ENCODE results near the gene RNF115. TPM values are rescaled to one million over a fixed set of nuclear protein-coding genes. Genes with fewer than 3 reads are reported as not detected.
"Not testable (repeated sequence)": the region's sequence is repeated elsewhere in the genome, so short reads cannot be mapped to it uniquely, and the experiment has no call there.

The RNF115 gene
- total RNA-seq, 1 donor from 2014 or later, result 29.9 TPM

GRCh38 chr1:145827966-145828365 lies 4.1 kb upstream of the RNF115 start:
- DNase-seq (ENCODE audit: low spot score), result no peak

DNA sequence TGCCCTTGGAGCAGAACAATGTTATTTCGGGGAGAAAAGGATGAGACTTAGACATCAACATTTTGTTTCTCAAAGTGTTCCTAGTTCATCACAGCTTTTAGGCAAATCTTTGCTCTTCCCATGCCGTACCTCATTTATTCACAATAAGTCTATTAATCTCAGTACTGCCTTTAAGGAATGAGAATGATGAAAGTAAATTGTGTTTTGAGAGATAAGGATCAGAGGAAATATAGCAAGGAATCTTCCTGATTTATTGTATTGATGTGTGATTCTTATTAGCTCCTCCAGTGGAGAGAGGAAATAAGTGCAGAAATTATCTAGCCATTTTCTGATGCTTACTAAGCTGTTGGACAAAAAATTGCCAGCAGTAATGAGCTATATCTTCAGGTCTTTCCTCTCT lies 2.1 kb upstream of the RNF115 start:
- DNase-seq (ENCODE audit: low spot score), result no peak

GRCh38 chr1:145824499-145824842 lies 576 bp upstream of the RNF115 start:
- DNase-seq (ENCODE audit: low spot score), result no peak

DNA sequence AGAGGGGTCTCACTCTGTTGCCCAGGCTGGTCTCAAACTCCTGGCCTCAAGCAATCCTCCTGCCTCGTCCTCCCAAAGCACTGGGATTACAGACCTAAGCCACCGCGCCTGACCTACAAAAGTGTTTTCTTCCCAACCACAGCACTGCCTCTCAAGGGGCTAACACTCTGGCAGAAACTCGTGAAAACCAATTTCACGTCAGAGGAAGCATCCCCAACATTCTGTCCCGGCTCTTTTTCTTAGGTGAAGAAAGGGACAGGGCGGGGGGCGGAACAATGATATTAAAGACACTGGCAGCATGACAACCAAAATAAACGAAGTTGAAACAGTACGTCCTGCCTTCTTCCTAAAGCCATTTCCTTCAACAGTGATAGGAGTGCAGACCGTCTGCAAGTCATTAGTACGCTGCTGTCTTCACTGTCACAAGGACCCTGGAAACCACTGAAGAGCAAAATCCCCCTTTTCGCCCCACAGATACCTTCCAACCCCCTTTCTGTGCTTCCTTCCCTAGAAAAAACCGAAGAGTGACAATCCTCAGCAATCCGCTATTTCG lies 1.0 kb downstream of the RNF115 start:
- not testable (repeated sequence) for DNase-seq (ENCODE audit: low spot score)

GRCh38 chr1:145818095-145818494 lies 5.8 kb downstream of the RNF115 start:
- not testable (repeated sequence) for DNase-seq (ENCODE audit: low spot score)

DNA sequence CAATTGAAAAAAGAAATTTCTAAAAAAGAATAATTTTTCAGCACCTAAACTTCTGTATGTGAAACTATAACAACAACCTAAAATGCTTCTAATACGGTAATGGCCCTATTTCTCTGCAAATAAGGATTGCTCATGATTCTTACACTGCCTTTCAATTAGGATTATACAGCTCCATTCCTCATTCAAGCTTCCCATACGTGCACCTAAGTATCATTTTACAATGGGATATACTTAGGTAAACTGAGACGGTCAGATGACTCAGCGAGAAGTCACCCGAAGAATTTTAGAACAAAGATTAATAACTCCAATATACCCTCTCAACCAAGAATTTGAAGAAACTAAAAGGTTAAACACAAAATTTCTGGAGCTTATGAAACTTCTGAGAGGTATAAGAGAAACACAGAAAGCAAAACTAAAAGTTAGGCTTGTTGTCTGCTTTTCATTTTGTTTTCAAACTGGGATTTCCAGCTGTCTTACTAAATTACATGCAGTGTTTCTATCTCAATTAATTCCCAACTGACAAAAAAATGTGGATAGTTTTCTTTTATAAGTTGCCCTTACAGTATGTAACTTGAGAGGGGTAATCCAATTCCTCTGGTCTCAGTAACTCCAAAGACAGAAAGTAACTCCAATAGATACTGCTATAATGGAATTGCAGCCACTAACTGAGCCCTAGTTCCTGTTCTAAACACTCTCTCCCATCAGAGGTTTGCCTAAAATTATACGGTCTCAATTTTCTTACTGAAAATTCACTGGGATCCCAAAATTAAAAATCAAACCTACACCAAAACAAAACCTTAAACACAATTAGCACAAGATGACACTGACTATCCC lies 10.7 kb downstream of the RNF115 start:
- DNase-seq (ENCODE audit: low spot score), result not testable (repeated sequence)

- DNase-seq (ENCODE audit: low spot score), result no peak
Measured at GRCh38 chr1:145806844-145807243, 17.1 kb downstream of the RNF115 start.

GRCh38 chr1:145806408-145806807 lies 17.5 kb downstream of the RNF115 start:
- no peak for DNase-seq (ENCODE audit: low spot score)

DNA sequence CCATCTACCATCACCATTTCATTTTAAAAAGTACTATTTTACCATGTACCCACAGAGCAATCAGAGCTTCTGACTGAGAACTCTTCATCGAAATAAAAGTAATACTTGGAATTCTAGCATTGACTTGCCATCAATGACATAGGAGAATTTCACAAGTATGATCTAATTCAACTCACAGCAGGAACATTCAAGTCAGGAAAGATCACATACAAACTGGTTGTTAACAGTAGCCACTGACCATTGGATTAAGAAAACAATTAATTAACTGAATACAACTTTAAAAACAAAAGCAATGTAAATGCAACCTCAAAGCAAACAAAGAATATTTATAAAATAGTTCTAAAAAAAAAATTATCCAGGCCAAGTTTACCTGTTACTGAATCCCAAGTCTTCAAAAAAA lies 18.8 kb downstream of the RNF115 start:
- DNase-seq (ENCODE audit: low spot score), result no peak

- DNase-seq (ENCODE audit: low spot score), result no peak
Measured at GRCh38 chr1:145804235-145805045, 19.5 kb downstream of the RNF115 start.

DNA sequence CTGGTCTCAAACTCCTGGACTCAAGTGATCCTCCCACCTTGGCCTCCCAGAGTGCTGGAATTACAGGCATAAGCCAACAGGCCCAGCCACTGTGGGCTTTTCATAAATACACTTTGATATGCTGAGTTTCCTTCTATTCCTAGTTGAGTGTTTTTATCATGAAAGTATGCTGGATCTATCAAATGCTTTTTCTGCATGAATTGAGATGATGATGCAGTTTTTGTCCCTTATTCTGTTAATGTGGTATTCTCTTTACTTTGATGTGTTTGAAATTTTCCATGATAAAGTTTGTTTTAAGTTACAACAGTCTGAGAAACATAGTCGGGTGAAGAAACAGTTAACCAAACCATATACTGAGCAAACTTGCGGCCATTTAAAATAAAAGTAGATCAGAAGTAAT lies 24.1 kb downstream of the RNF115 start:
- no peak for DNase-seq (ENCODE audit: low spot score)

DNA sequence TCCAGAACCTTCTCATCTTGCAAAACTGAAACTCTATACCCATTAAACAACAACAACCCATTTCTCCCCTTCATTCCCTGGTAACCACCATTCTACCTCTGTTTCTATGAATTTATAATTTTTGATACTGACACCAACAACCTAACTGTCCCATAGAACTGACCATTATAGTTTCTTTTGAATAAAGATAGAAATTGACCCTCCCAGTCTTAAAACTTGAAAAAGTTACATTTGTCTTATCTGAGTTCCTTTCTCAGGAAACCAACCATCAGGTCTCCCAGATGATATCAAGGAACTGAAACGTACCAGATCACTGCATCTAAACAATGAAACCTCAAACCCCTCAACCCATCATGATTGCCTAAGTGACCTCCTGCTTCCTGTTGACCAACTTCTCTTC lies 27.1 kb downstream of the RNF115 start:
- DNase-seq (ENCODE audit: low spot score), result no peak

GRCh38 chr1:145795257-145795881 lies 28.5 kb downstream of the RNF115 start:
- DNase-seq (ENCODE audit: low spot score), result no peak

DNA sequence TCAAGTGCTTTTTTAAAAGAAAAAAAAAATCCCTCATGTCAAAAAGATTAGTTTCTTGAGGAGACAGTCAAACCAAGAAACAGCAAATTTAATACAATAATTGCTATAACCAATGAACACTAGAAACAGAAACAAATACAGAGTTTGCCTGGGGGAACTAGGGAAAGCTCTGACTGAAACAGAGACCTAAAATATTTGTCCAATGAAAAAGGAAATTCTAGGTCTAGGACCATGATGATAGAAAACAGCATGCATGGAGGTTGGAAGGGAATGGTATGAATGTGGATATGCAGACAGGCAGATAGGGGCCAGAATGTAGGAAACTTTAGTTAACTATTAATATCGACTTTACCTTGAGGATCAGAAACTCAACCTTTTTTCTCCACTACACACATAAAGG lies 31.4 kb downstream of the RNF115 start:
- no peak for DNase-seq (ENCODE audit: low spot score)

- not testable (repeated sequence) for DNase-seq (ENCODE audit: low spot score)
Measured at GRCh38 chr1:145791860-145792259, 32.0 kb downstream of the RNF115 start.

- DNase-seq (ENCODE audit: low spot score), result no peak
Measured at GRCh38 chr1:145788580-145788979, 35.3 kb downstream of the RNF115 start.

GRCh38 chr1:145786271-145786670 lies 37.6 kb downstream of the RNF115 start:
- DNase-seq (ENCODE audit: low spot score), result no peak

GRCh38 chr1:145785547-145785946 lies 38.3 kb downstream of the RNF115 start:
- DNase-seq (ENCODE audit: low spot score), result no peak

- no peak for DNase-seq (ENCODE audit: low spot score)
Measured at GRCh38 chr1:145784409-145784808, 39.5 kb downstream of the RNF115 start.

- DNase-seq (ENCODE audit: low spot score), result peak; percentile 15
Measured at GRCh38 chr1:145782272-145783099, 41.4 kb downstream of the RNF115 start.

DNA sequence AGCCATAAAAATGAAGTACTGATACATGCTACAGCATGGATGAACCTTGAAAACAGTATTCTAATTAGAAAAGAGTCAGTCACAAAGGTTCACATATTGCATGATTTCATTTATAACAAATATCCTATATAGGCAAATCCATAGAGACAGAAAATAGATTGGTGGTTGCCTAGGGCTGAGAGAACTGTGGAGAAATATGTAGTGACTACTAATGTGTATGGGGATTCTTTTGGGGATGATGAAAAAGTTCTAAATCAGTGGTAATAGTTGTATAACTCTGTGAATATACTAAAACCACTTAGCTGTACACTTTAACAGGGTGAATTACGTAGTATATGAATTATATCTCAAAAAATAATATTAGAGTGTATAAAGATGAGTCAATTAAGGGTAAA lies 45.8 kb downstream of the RNF115 start:
- DNase-seq (ENCODE audit: low spot score), result no peak

All from umbilical cord (tissue), 2 donors.